HEK293T (cell line): ENCODE measurements around the gene MYADML2.

ENCODE experiments used
- CTCF ChIA-PET: fragments of 350-600 bp; formaldehyde crosslinking; extraction: SDS; loops from one replicate; lab custom pipeline; 2021; ENCODE audit warnings: antibody characterized with exemption, inconsistent platforms; lab: Yijun Ruan, JAX
- POLR2A ChIA-PET: fragments of 350-600 bp; formaldehyde crosslinking; extraction: SDS; loops from one replicate; lab custom pipeline; 2020; ENCODE audit warnings: antibody characterized with exemption, inconsistent platforms; lab: Yijun Ruan, JAX
- DNase-seq: peaks from one replicate; pipeline ENCODE4 v3.0.0; 2012; ENCODE audit warnings: mixed read lengths; ENCODE audit errors: extremely low spot score
- ARNT ChIP-seq: fragments of 450-650 bp; IDR thresholded peaks from 2 replicates; pipeline ENCODE4 v1.6.1; 2017; ENCODE audit warnings: mild to moderate bottlenecking
- BHLHE40 ChIP-seq: fragments of 450-650 bp; IDR thresholded peaks from 2 replicates; pipeline ENCODE4 v1.6.1; 2016; ENCODE audit warnings: mild to moderate bottlenecking, moderate library complexity, borderline replicate concordance
- CTBP1 ChIP-seq: fragments of 450-650 bp; IDR thresholded peaks from 2 replicates; pipeline ENCODE4 v1.6.1; 2016; ENCODE audit warnings: borderline replicate concordance
- ELF4 ChIP-seq: fragments of 450-650 bp; IDR thresholded peaks from 2 replicates; pipeline ENCODE4 v1.6.1; 2017; ENCODE audit warnings: antibody characterized with exemption
- FOXA1 ChIP-seq: fragments of 450-650 bp; IDR thresholded peaks from 2 replicates; pipeline ENCODE4 v1.6.1; 2016; ENCODE audit warnings: mild to moderate bottlenecking
- FOXK2 ChIP-seq: fragments of 450-650 bp; IDR thresholded peaks from 2 replicates; pipeline ENCODE4 v1.6.1; 2016; ENCODE audit warnings: mild to moderate bottlenecking
- FOXM1 ChIP-seq: fragments of 450-650 bp; IDR thresholded peaks from 2 replicates; pipeline ENCODE4 v1.6.1; 2017; ENCODE audit warnings: mild to moderate bottlenecking, borderline replicate concordance
- HDGF ChIP-seq: fragments of 450-650 bp; IDR thresholded peaks from 2 replicates; pipeline ENCODE4 v1.6.1; 2017; ENCODE audit warnings: antibody characterized with exemption, borderline replicate concordance
- L3MBTL2 ChIP-seq: fragments of 450-650 bp; conservative IDR thresholded peaks from 2 replicates; pipeline ENCODE4 v1.6.1; 2016; ENCODE audit warnings: mild to moderate bottlenecking
- LEF1 ChIP-seq: fragments of 450-650 bp; IDR thresholded peaks from 2 replicates; pipeline ENCODE4 v1.6.1; 2017; ENCODE audit warnings: mild to moderate bottlenecking, borderline replicate concordance
- NFRKB ChIP-seq: fragments of 450-650 bp; IDR thresholded peaks from 2 replicates; pipeline ENCODE4 v1.6.1; 2016; ENCODE audit warnings: mild to moderate bottlenecking, moderate library complexity
- SP1 ChIP-seq: fragments of 450-650 bp; IDR thresholded peaks from 2 replicates; pipeline ENCODE4 v1.6.1; 2017
- SUZ12 ChIP-seq: fragments of 450-650 bp; IDR thresholded peaks from 2 replicates; pipeline ENCODE4 v1.6.1; 2016; ENCODE audit warnings: mild to moderate bottlenecking
- TARDBP ChIP-seq: fragments of 450-650 bp; IDR thresholded peaks from 2 replicates; pipeline ENCODE4 v1.6.1; 2016
- ZNF384 ChIP-seq: fragments of 450-650 bp; IDR thresholded peaks from 2 replicates; pipeline ENCODE4 v1.6.1; 2016
- TF ChIP-seq, protein P1 (sequence below): fragments of 450-650 bp; IDR thresholded peaks from 2 replicates; pipeline ENCODE4 v1.6.1; 2016

Gene MYADML2

DNA sequence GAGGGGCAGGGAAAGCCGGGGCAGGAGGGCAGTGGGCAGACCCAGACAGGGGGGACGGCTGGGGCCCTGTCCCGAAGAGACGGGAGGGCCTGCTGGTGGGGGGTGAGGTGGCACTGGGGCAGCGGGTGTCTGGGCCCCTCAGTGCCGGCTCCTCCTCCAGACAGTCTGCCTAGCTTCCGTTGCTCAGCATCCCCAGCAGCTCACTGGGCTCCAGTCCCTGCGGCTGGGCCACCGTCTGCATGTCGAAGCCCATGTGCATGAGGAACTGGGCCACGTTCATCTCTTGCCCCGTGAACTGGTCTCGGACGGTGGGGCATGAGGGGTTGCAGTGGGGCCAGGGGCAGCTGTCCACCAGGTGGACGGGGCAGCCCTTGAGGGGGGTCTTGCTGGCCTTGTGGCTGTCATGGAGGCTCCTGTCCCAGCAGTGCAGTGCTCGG lies 5.8 kb upstream of the MYADML2 start:
- ChIA-PET CTCF (interaction anchor here (1.1 kb wide), 1 partner anchor 10 kb away, joined by 4 read pairs; no protein-coding TSS in a partner anchor), POLR2A (interaction anchor here (1.9 to 2.2 kb wide), 2 partner anchors 15 to 82 kb away, joined by 4 to 5 read pairs; no protein-coding TSS in a partner anchor)
- no peak for TF ChIP-seq FOXK2
- TF ChIP-seq SUZ12, result no peak
- no peak for DNase-seq

DNA sequence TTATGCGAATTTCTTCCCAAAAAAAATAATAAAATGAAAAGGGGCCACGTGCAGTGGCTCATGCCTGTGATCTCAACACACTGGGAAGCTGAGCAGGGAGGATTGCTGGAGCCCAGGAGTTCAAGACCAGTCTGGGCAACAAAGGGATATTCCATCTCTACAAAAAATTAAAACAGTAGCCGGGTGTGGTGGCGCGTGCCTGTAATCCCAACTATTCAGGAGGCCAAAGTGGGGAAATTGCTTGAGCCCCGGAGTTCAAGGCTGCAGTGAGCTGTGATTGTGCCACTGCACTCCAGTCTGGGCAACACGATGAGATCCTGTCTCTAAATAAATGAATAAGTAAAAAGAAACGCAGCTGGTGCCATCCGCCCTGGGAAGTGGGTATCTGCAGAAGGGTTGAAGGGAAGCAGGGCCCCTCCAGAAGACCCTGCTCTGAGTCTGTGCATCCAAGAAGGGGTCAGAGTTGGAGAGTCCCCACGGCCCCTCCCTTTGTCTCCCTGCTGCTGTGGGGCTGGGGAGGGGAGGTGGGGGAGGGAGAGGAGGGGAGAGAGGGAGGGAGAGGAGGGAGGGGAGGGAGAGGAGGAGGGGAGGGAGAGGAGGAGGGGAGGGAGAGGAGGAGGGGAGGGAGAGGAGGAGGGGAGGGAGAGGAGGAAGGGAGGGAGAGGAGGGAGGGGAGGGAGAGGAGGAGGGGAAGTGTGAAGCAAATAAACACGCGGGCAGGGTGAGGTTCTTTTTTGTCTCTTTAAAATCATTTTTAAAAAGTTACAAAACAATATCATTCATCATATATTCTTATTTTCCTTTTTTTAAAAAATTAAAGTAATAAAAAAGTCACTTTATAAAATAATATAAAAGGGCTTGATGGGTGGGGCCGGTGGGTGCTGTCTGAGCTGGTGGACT lies 5.0 kb upstream of the MYADML2 start:
- ChIA-PET CTCF (interaction anchor here (1.1 kb wide), 1 partner anchor 9 kb away, joined by 4 read pairs; no protein-coding TSS in a partner anchor), POLR2A (interaction anchor here (2.2 kb wide), 1 partner anchor 14 kb away, joined by 5 read pairs; no protein-coding TSS in a partner anchor)
- no peak for DNase-seq
- TF ChIP-seq CTBP1, result no peak
- TF ChIP-seq FOXA1, result no peak
- TF ChIP-seq L3MBTL2, result no peak
- TF ChIP-seq TARDBP, result no peak
- no peak for TF ChIP-seq LEF1
- TF ChIP-seq BHLHE40, result no peak
- TF ChIP-seq ZNF384, result no peak

DNA sequence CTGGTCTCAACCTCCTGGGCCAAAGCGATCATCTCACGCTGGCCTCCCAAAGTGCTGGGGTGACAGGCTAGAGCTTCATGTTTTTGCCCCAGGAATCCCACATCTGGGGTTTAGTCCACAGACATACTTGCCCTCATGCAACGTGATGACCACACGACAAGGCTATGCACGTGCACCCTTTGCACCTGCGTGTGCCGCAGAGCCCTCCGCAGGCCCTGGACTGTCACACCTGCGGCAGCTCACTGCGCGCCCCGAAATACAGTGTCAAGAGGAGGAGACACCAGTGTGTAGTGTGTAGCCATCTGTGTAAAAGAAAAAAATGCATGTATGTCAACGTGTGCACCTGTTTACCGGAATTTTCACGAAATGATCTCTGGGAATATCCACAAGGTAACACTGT lies 3.5 kb upstream of the MYADML2 start:
- ChIA-PET CTCF (interaction anchor here (1.6 kb wide), 1 partner anchor 9 kb away, joined by 8 read pairs; no protein-coding TSS in a partner anchor), POLR2A (no interaction called here)
- no peak for DNase-seq
- TF ChIP-seq ARNT (no peak), LEF1 (no peak), L3MBTL2 (no peak), FOXA1 (no peak), ELF4 (no peak), HDGF (no peak), BHLHE40 (no peak)

DNA sequence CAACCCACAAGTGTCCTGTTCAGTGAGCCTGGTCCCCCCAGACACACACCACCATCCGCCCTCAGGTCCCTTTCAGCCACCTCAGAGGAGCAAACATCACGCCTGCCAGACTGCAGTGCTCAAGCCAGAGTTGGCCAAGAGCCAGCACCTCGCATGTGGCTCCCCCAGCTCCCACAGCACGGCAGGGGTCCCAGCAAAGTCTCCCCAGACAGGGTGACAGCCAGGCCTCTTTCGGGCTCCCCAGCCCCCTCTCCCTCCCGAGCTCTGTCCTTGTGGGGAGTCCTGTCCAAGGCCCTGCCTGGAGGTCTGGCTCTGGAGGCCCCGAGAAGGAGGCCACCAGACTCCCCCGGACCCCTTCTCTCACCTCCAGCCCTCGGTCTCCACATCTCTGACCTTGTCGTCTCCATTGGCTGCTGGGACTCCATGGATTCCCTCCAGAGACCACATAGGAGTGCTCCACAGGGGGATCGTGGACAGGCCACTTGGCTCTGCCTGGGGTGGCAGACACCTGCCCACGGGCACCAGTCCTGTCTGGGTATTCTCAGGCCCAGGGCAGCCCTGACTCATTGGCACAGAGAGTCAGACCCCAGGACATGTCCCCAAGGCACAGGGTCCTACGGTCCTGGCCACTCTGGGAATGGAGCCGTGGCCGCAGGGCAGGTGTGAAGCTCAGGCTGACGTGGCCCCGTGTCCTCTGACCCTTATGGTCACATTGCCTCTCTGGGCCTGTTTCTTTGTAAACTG lies 1.8 kb upstream of the MYADML2 start:
- CTCF ChIA-PET, result interaction anchor here (0.7 kb wide), 1 partner anchor 11 kb away, joined by 4 read pairs; no protein-coding TSS in a partner anchor
- POLR2A ChIA-PET, result interaction anchor here (1.1 kb wide), 1 partner anchor 12 kb away, joined by 4 read pairs; the partner anchor contains the start of gene PYCR1
- no peak for DNase-seq
- TF ChIP-seq FOXA1 (no peak), ZNF384 (no peak), NFRKB (no peak), TARDBP (no peak)

DNA sequence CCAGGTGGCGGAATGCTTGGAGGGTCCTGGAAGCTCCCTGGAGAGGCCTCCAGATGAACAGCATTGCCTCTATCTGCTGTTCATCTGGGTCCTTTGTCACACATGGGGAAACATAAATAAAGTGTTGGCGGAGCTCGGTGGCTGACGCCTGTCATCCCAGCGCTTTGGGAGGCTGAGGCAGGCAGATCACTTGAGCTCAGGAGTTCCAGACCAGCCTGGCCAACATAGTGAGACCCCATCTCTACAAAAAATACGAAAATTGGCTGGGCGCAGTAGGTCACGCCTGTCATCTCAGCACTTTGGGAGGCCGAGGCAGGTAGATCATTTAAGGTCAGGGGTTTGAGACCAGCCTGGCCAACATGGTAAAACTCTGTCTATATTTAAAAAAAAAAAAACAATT lies 2.2 kb downstream of the MYADML2 start:
- ChIA-PET POLR2A (interaction anchor here (1.0 to 3.3 kb wide), 4 partner anchors 11 to 78 kb away, joined by 3 to 13 read pairs (median 4); partner anchors contain the start of genes CENPX and LRRC45), CTCF (interaction anchor here (0.6 to 0.7 kb wide), 2 partner anchors 857 to 1396 kb away, joined by 3 read pairs; no protein-coding TSS in a partner anchor)
- DNase-seq, result no peak
- no peak for TF ChIP-seq CTBP1
- TF ChIP-seq HDGF, result no peak
- TF ChIP-seq SP1, result no peak
- TF ChIP-seq ZNF384, result no peak
- no peak for TF ChIP-seq LEF1
- TF ChIP-seq L3MBTL2, result no peak
- TF ChIP-seq ELF4, result no peak
- TF ChIP-seq FOXM1, result no peak
- TF ChIP-seq, protein P1, sequence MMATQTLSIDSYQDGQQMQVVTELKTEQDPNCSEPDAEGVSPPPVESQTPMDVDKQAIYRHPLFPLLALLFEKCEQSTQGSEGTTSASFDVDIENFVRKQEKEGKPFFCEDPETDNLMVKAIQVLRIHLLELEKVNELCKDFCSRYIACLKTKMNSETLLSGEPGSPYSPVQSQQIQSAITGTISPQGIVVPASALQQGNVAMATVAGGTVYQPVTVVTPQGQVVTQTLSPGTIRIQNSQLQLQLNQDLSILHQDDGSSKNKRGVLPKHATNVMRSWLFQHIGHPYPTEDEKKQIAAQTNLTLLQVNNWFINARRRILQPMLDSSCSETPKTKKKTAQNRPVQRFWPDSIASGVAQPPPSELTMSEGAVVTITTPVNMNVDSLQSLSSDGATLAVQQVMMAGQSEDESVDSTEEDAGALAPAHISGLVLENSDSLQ, result no peak
- no peak for TF ChIP-seq BHLHE40
- no peak for TF ChIP-seq TARDBP

DNA sequence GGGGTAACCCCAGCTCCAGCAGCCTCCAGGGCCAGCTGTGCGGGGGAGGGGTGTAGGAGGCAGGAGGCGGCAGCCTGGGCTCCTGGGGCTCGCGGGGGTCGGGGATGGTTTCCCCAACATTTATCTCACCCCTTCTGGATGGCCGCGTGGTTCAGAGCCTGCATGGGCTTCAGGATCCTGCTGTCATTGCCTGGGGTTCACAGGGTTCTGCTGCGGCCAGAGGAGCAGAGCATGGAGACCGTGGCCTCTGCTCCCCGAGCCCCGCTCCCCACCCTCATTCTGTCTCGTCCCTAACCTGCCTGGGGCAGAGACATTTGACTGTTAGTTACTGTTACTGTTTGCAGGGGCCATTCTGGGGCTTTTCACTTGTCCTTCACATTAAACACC lies 4.9 kb downstream of the MYADML2 start:
- TF ChIP-seq LEF1 (no peak), SP1 (no peak), ARNT (no peak), NFRKB (no peak), ELF4 (no peak), TARDBP (no peak), BHLHE40 (no peak), SUZ12 (no peak), L3MBTL2 (no peak), FOXA1 (no peak), ZNF384 (no peak), FOXM1 (no peak), FOXK2 (no peak), HDGF (no peak), CTBP1 (no peak)
- TF ChIP-seq, protein P1, result no peak
- DNase-seq, result no peak
- ChIA-PET POLR2A (interaction anchor here (0.6 to 3.3 kb wide), 3 partner anchors 10 to 81 kb away, joined by 3 to 13 read pairs (median 3); partner anchors contain the start of gene CENPX), CTCF (no interaction called here)
